ENCODE data around the gene WDR27. TPM values are rescaled to one million over a fixed set of nuclear protein-coding genes. Genes with fewer than 3 reads are reported as not detected.

WDR27 gene
- total RNA-seq, 1 experiment from 2014 or later, result 77.9 TPM

- Mint-ChIP-seq H3K27ac (ENCODE audit: unreplicated experiment) (no peak overlapping the region), H3K36me3 (ENCODE audit: insufficient read depth, unreplicated experiment) (peaks cover 41% of the 10 kb centered on the region), H3K27me3 (ENCODE audit: unreplicated experiment) (no peaks in the 10 kb centered on the region), H3K9me3 (ENCODE audit: low read depth, unreplicated experiment) (no peaks in the 10 kb centered on the region), H3K4me1 (ENCODE audit: low read depth, unreplicated experiment) (no peaks in the 10 kb centered on the region), H3K4me3 (ENCODE audit: low read depth, unreplicated experiment) (no peak overlapping the region)
- intact Hi-C loops (cut with micrococcal nuclease; ENCODE audit: unreplicated experiment), result no loop called here
- no TSS peak for BruUV-seq (replicated peaks)
- CTCF ChIA-PET, result no interaction called here
- no peak for DNase-seq
- TF ChIP-seq CTCF (IDR thresholded peaks at IDR 0.05; ENCODE audit: unreplicated experiment), result no peak
Observed at GRCh38 chr6:169660751-169661390, 41.0 kb downstream of the WDR27 start.

GRCh38 chr6:169659820-169660610, 41.8 kb downstream of the WDR27 start:
- Mint-ChIP-seq H3K4me3 (ENCODE audit: low read depth, unreplicated experiment) (no peak overlapping the region), H3K36me3 (ENCODE audit: insufficient read depth, unreplicated experiment) (peaks cover 45% of the 10 kb centered on the region), H3K4me1 (ENCODE audit: low read depth, unreplicated experiment) (no peaks in the 10 kb centered on the region), H3K27me3 (ENCODE audit: unreplicated experiment) (no peaks in the 10 kb centered on the region), H3K27ac (ENCODE audit: unreplicated experiment) (peak overlapping the region; percentile 44), H3K9me3 (ENCODE audit: low read depth, unreplicated experiment) (no peaks in the 10 kb centered on the region)
- intact Hi-C loops (cut with micrococcal nuclease; ENCODE audit: unreplicated experiment), result no loop called here
- TF ChIP-seq CTCF (IDR thresholded peaks at IDR 0.05; ENCODE audit: unreplicated experiment), result no peak
- CTCF ChIA-PET, result no interaction called here
- no peak for DNase-seq
- no TSS peak for BruUV-seq (replicated peaks)

- H3K36me3 Mint-ChIP-seq (ENCODE audit: insufficient read depth, unreplicated experiment), result peaks cover 42% of the 10 kb centered on the region
- H3K4me1 Mint-ChIP-seq (ENCODE audit: low read depth, unreplicated experiment), result no peaks in the 10 kb centered on the region
Observed at GRCh38 chr6:169657284-169657610, 44.6 kb downstream of the WDR27 start.

DNA sequence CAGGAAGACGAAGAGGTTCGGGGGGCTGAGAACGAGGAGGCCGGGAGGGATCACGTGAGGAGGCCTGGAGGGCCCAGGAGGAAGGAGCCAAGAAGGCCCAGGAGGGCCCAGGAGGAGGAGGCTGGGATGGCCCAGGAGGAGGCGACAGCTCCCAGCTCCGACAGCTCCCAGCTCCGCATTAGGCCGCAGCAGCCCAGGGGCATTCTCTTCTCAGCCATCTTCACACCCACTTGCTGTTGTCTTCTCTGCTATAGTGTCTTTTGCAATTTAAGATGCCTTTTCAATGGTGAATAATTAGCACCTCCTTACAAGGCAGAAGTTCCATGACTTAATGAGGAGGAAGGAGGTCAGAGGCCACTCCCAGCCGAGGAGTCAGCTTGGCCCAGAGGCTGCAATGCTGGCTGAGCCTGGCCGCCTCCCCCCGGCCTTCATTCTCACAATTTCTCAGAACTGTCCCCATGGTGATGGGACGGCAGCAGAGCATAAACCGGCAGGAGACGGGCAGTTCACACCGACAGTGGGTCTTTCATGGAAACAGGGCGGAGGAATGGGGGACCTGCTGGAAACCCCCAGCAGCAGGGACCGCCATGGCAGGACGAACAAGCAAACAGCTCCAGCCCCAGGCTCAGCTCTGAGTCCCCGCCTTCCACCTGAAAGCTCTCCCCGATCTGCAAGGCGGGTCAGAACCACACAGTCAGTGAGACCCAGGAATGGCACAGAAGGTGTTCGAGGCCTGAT, 45.1 kb downstream of the WDR27 start:
- intact Hi-C loops (cut with micrococcal nuclease; ENCODE audit: unreplicated experiment), result no loop called here
- H3K27ac Mint-ChIP-seq (ENCODE audit: unreplicated experiment), result no peak overlapping the region
- H3K9me3 Mint-ChIP-seq (ENCODE audit: low read depth, unreplicated experiment), result no peaks in the 10 kb centered on the region
- no peaks in the 10 kb centered on the region for H3K27me3 Mint-ChIP-seq (ENCODE audit: unreplicated experiment)
- CTCF ChIA-PET, result no interaction called here
- no peaks in the 10 kb centered on the region for H3K4me1 Mint-ChIP-seq (ENCODE audit: low read depth, unreplicated experiment)
- no TSS peak for BruUV-seq (replicated peaks)
- TF ChIP-seq CTCF (IDR thresholded peaks at IDR 0.05; ENCODE audit: unreplicated experiment), result no peak
- H3K4me3 Mint-ChIP-seq (ENCODE audit: low read depth, unreplicated experiment), result no peak overlapping the region
- H3K36me3 Mint-ChIP-seq (ENCODE audit: insufficient read depth, unreplicated experiment), result peaks cover 42% of the 10 kb centered on the region
- no peak for DNase-seq

More at GRCh38 chr6:169657284-169657610, 44.6 kb downstream of the WDR27 start:
- no peak for DNase-seq
- BruUV-seq (replicated peaks), result no TSS peak
- TF ChIP-seq CTCF (IDR thresholded peaks at IDR 0.05; ENCODE audit: unreplicated experiment), result no peak
- Mint-ChIP-seq H3K9me3 (ENCODE audit: low read depth, unreplicated experiment) (no peaks in the 10 kb centered on the region), H3K4me3 (ENCODE audit: low read depth, unreplicated experiment) (no peak overlapping the region), H3K27me3 (ENCODE audit: unreplicated experiment) (no peaks in the 10 kb centered on the region), H3K27ac (ENCODE audit: unreplicated experiment) (no peak overlapping the region)
- CTCF ChIA-PET, result no interaction called here
- intact Hi-C loops (cut with micrococcal nuclease; ENCODE audit: unreplicated experiment), result no loop called here

Data from Calu3 (cell line).